Uterus (tissue), 4 donors: ENCODE measurements around the gene AMT. TPM values are rescaled to one million over a fixed set of nuclear protein-coding genes. Genes with fewer than 3 reads are reported as not detected.

Experiments
- DNase-seq, 2 donors: peaks; one replicate each; pipeline ENCODE4 v3.0.0-alpha.2; 2019 to 2020
- H3K27ac ChIP-seq, 2 donors: fragments of 200-600 bp; sonication (generic); 1 replicate in 1 of 2; 2 replicates in 1 of 2; pipeline ENCODE4 v1.5.1; 2016 to 2018
- H3K27me3 ChIP-seq, 2 donors: fragments of 200-600 bp; sonication (generic); one replicate each; pipeline ENCODE4 v1.5.1; 2018 to 2019; ENCODE audit warnings: control low read depth in 1 of 2
- H3K36me3 ChIP-seq, 2 donors: fragments of 200-600 bp; sonication (generic); one replicate each; pipeline ENCODE4 v1.5.1; 2019; ENCODE audit warnings: control low read depth in 1 of 2
- H3K4me1 ChIP-seq, 2 donors: fragments of 200-600 bp; sonication (generic); one replicate each; pipeline ENCODE4 v1.5.1; 2018 to 2019; ENCODE audit warnings: control low read depth in 1 of 2
- H3K4me3 ChIP-seq, 2 donors: fragments of 200-600 bp; sonication (generic); 1 replicate in 1 of 2; 2 replicates in 1 of 2; pipeline ENCODE4 v1.5.1; 2018 to 2019; ENCODE audit warnings: mild to moderate bottlenecking in 1 of 2
- H3K9me3 ChIP-seq, 2 donors: fragments of 200-600 bp; sonication (generic); one replicate each; pipeline ENCODE4 v1.5.1; 2019; ENCODE audit warnings: control low read depth in 1 of 2
- POLR2A ChIP-seq, 2 donors: fragments of 450-650 bp; IDR thresholded peaks; one replicate each; pipeline ENCODE4 v1.6.1; 2016; ENCODE audit warnings: antibody characterized with exemption in 2 of 2, mild to moderate bottlenecking in 1 of 2, moderate library complexity in 1 of 2
- intact Hi-C: fragments of 100-400 bp; cut with DNase I; formaldehyde crosslinking; loops from one replicate; pipeline ENCODE4 v1.15.1; 2023; ENCODE audit warnings: low total_unique reads
- total RNA-seq, 4 donors: library from RNA; depleted of rRNA in 3 of 4; stranded (reverse); fragments of >200 nt in 3 of 4; gene quantifications; one replicate each; pipeline versions ENCODE4 v1.1.0 to v1.2.4, GENCODE V29; 2014 to 2023
- TF ChIP-seq, protein P1 (sequence below), 4 experiments: fragments of 200-600 bp in 2 of 4; fragments of 450-650 bp in 2 of 4; sonication (generic) in 2 of 4; IDR thresholded peaks; one replicate each; pipeline ENCODE4 v1.5.1; 2016 to 2019; ENCODE audit warnings: antibody characterized with exemption in 4 of 4, mild to moderate bottlenecking in 2 of 4, moderate library complexity in 1 of 4
- donor health status: DM: yes; HTN: yes; CAD: no.

The AMT gene
- total RNA-seq, 4 donors from 2014 or later: 1.5 to 17.9 (median 14.0) TPM

DNA sequence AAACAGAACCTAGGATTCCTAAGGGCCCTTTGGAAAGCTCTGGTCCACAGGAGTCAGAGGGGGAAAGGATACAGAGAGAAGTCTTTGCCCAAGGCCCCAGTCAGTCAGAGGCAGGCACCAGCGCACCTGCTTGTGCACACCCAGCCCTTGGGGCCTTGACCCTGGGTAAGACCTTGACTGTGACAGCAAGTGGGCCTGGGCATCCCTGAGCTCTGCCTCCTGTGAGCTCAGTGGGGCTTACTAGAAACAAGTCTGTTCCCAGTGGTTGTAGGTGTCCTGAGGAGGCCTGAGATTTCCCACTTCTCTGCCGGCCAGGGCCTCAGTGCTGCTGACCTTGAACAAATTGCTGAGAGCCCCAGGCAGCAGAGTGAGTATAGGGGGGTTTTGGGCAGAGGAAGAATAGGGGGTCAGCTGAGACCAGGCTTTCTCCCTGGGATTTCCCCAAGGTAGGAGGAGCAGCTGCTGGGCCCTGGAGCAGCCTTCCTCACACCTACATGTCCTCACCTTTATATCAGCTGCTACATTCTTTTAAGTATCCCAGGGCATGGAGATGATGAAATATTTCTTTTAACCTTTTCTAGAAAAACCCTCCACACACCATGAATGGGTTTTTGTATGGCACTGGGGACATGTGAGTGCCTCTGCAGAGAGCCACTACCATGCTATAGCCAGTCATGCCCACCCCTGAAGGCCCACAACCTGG, 38.1 kb upstream of the AMT start:
- Histone ChIP-seq H3K36me3 (no peaks in the 10 kb centered on the region), H3K9me3 (no peaks in the 10 kb centered on the region), H3K4me1 (no peaks in the 10 kb centered on the region), H3K4me3 (no peak overlapping the region), H3K27ac (no peak overlapping the region), H3K27me3 (no peaks in the 10 kb centered on the region)
- TF ChIP-seq POLR2A (IDR thresholded peaks at IDR 0.05): no peak
- TF ChIP-seq, protein P1, sequence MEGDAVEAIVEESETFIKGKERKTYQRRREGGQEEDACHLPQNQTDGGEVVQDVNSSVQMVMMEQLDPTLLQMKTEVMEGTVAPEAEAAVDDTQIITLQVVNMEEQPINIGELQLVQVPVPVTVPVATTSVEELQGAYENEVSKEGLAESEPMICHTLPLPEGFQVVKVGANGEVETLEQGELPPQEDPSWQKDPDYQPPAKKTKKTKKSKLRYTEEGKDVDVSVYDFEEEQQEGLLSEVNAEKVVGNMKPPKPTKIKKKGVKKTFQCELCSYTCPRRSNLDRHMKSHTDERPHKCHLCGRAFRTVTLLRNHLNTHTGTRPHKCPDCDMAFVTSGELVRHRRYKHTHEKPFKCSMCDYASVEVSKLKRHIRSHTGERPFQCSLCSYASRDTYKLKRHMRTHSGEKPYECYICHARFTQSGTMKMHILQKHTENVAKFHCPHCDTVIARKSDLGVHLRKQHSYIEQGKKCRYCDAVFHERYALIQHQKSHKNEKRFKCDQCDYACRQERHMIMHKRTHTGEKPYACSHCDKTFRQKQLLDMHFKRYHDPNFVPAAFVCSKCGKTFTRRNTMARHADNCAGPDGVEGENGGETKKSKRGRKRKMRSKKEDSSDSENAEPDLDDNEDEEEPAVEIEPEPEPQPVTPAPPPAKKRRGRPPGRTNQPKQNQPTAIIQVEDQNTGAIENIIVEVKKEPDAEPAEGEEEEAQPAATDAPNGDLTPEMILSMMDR (IDR thresholded peaks at IDR 0.05): no peak
- DNase-seq: no peak
- intact Hi-C loops: no loop called here

DNA sequence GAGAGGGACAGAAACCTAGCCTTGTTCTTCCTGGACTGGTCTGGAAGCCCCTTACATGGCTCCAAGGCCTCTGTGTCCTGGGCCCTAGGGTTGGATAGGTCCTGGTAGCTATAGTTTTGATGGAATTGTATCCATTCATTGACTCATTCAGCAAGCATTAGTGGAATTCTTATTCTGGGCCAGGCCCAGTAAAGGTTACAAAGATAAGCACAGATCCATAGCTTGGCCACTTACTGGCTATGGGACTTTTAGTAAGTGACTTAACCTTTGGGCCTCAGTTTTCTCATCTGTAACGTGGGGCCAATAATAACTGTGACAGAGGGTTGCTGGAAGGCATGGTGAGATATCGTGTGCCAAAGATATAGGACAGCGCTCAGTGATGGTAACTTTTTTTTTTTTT, 34.2 kb upstream of the AMT start:
- no peak for TF ChIP-seq POLR2A (IDR thresholded peaks at IDR 0.05)
- TF ChIP-seq, protein P1 (IDR thresholded peaks at IDR 0.05): no peak
- Histone ChIP-seq H3K27me3 (no peaks in the 10 kb centered on the region), H3K4me1 (no peaks in the 10 kb centered on the region), H3K4me3 (no peak overlapping the region), H3K36me3 (no peaks in the 10 kb centered on the region), H3K9me3 (no peaks in the 10 kb centered on the region), H3K27ac (no peak overlapping the region)
- intact Hi-C loops: loop anchor here (10.0 kb wide), 1 partner anchor 162 kb away; no protein-coding TSS in a partner anchor
- no peak for DNase-seq

DNA sequence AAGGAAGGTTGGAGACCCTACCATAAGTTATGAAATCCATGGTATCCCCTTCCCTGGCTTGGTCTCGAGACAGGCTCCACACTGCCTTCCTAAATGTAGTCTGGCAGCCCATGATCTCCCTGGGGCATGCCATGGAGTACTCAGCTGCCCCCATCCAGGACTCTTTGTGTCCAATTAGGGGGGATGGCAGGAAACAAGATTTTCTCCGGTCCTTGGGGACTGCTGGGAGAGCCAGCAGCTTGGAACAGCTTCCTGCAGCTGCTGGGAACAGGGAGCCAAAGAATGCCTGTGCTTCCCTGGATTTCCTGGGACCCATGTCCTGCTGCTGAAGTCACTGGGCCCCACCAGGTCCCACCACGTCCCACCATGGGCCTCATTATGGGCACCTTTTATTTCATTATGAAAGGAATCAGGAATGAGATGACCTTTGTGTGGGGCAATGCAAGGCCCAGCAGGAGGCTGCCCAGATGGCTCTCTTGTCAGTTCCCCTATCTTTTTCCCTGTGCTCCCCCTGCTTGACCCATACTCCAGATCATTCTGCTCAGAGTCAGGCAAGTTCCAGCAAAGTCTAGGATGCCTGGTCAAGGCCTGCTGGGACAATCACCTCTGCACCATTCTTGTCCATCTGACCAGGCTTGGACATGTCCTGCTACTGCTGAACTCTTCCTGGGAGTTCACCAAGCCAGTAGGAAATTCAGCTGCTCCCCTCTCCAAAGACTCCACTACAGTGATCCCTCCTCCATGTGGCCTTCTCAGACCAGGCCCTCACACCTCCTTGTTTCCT, 32.8 kb upstream of the AMT start:
- no peak for DNase-seq
- Histone ChIP-seq H3K27me3 (no peaks in the 10 kb centered on the region), H3K36me3 (no peaks in the 10 kb centered on the region), H3K27ac (no peak overlapping the region), H3K9me3 (no peaks in the 10 kb centered on the region), H3K4me3 (no peak overlapping the region), H3K4me1 (no peaks in the 10 kb centered on the region)
- intact Hi-C loops: loop anchor here (10.0 kb wide), 1 partner anchor 160 kb away; no protein-coding TSS in a partner anchor
- TF ChIP-seq, protein P1 (IDR thresholded peaks at IDR 0.05): no peak
- TF ChIP-seq POLR2A (IDR thresholded peaks at IDR 0.05): no peak

DNA sequence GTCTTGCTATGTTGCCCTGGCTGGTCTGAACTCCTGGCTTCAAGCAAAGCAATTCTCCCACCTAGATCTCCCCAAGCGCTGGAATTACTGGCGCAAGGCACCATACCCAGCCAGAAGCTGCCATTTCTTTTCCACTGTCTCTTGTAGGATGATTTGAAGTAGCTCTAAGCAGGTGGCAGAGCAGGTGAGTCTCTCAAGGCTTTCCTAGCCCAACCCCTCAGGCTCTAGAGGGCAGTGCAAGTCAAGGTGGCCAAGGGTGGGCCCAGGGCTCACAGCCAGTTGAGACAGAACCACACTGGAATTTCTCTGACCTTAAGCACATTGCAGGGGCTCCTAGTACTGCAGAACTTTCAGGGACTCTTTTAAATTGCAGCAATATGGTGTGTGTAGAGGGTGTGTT, 32.2 kb upstream of the AMT start:
- Histone ChIP-seq H3K36me3 (no peaks in the 10 kb centered on the region), H3K4me3 (no peak overlapping the region), H3K9me3 (no peaks in the 10 kb centered on the region), H3K27ac (no peak overlapping the region), H3K4me1 (no peaks in the 10 kb centered on the region), H3K27me3 (no peaks in the 10 kb centered on the region)
- intact Hi-C loops: loop anchor here (10.0 kb wide), 1 partner anchor 160 kb away; no protein-coding TSS in a partner anchor
- TF ChIP-seq, protein P1 (IDR thresholded peaks at IDR 0.05): peak in 1 of 4 experiments; percentile 11
- no peak for TF ChIP-seq POLR2A (IDR thresholded peaks at IDR 0.05)
- DNase-seq: no peak

DNA sequence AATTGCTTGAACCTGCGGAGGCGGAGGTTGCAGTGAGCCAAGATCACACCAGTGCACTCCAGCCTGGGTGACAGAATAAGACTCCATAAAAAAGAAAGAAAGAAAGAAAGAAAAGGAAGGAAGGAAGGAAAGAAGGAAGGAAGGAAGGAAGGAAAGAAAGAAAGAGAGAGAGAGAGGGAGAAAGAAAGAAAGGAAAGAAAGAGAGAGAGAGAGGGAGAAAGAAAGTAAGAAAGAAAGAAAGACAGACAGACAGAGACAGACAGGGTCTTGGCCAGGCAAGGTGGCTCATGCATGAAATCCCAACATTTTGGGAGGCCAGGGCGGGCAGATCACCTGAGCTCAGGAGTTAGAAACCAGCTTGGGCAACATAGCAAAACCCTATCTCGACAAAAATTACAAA, 31.3 kb upstream of the AMT start:
- no peak for DNase-seq
- Histone ChIP-seq H3K27ac (no peak overlapping the region), H3K27me3 (no peaks in the 10 kb centered on the region), H3K4me1 (no peaks in the 10 kb centered on the region), H3K36me3 (no peaks in the 10 kb centered on the region), H3K9me3 (no peaks in the 10 kb centered on the region), H3K4me3 (no peak overlapping the region)
- no peak for TF ChIP-seq POLR2A (IDR thresholded peaks at IDR 0.05)
- TF ChIP-seq, protein P1 (IDR thresholded peaks at IDR 0.05): no peak
- intact Hi-C loops: loop anchor here (10.0 kb wide), 1 partner anchor 159 kb away; no protein-coding TSS in a partner anchor
